DOHH2 (cell line): ENCODE measurements around the gene ARL4D.

Experiments
- EZH2phosphoT487 ChIP-seq: fragments of 200-600 bp; sonication (generic); IDR thresholded peaks from 2 replicates; pipeline ENCODE4 v1.6.1; 2017; ENCODE audit warnings: borderline replicate concordance, mild to moderate bottlenecking, antibody characterized with exemption, low read length, moderate library complexity, mixed read lengths
- TF ChIP-seq, protein P1 (sequence below): fragments of 200-600 bp; sonication (generic); IDR thresholded peaks from one replicate; pipeline ENCODE4 v1.5.1; 2014; ENCODE audit warnings: antibody characterized with exemption, mild to moderate bottlenecking, low read depth, low read length; ENCODE audit not compliant: poor library complexity, severe bottlenecking

DNA sequence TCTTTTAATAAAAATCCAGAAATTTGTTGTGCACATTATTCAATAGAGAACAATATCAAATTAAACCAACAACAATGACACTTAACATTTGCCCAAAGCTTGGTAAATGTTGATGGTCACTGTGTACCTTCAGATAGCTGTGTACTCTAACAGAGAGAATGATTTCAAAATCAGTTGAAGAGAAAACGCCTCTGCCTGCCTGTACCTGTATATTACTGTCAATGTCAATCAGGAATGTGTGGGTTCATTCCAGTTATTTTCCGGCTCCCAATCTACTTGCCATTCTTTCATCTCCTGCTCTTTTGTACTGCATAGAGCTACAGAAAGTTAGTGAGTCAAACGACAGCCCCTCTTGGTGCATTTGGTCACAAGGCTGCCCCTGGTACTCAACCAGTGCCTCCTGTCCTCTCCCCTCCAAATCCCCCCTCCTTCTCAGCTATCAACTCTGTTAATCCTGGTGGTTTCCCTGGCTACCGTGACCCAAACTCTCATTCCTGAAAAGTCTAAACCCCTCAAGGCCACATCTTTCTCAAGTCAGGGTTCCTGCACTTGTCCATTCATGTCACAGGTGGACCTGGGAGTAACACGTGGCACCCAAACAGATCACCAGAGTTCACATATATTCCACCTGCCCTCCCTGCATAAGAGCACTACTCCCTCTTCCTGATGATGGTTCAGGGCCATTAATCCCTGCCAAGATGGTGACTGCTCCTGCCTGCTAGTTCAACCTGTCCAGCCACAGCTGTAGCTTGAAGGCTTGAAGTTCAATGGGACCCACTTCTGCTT is 13.6 kb upstream of the ARL4D start:
- TF ChIP-seq, protein P1, sequence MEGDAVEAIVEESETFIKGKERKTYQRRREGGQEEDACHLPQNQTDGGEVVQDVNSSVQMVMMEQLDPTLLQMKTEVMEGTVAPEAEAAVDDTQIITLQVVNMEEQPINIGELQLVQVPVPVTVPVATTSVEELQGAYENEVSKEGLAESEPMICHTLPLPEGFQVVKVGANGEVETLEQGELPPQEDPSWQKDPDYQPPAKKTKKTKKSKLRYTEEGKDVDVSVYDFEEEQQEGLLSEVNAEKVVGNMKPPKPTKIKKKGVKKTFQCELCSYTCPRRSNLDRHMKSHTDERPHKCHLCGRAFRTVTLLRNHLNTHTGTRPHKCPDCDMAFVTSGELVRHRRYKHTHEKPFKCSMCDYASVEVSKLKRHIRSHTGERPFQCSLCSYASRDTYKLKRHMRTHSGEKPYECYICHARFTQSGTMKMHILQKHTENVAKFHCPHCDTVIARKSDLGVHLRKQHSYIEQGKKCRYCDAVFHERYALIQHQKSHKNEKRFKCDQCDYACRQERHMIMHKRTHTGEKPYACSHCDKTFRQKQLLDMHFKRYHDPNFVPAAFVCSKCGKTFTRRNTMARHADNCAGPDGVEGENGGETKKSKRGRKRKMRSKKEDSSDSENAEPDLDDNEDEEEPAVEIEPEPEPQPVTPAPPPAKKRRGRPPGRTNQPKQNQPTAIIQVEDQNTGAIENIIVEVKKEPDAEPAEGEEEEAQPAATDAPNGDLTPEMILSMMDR: no peak
- no peak for TF ChIP-seq EZH2phosphoT487
